NT2/D1 (cell line): ENCODE results near the gene DUSP7.

Source experiments
- DNase-seq: peaks from one replicate; pipeline ENCODE4 v3.0.0-alpha.2; 2011; ENCODE audit warnings: low read depth, low spot score
- H3K27me3 ChIP-seq: 2 replicates; pipeline ENCODE4 v1.6.0; 2011; ENCODE audit warnings: mild to moderate bottlenecking; ENCODE audit not compliant: insufficient read length, insufficient read depth
- H3K36me3 ChIP-seq: 2 replicates; pipeline ENCODE4 v1.6.1; 2011; ENCODE audit warnings: mild to moderate bottlenecking, low read length, mixed read lengths; ENCODE audit not compliant: insufficient read depth, insufficient read length
- H3K4me1 ChIP-seq: 2 replicates; pipeline ENCODE4 v1.5.1; 2011; ENCODE audit not compliant: insufficient read depth, insufficient read length
- H3K4me3 ChIP-seq: 2 replicates; pipeline ENCODE4 v1.5.1; 2011; ENCODE audit warnings: low read depth; ENCODE audit not compliant: insufficient read length
- H3K9ac ChIP-seq: 2 replicates; pipeline ENCODE4 v1.6.0; 2011; ENCODE audit warnings: low read depth; ENCODE audit not compliant: insufficient read length
- H3K9me3 ChIP-seq: 2 replicates; pipeline ENCODE4 v1.5.1; 2011; ENCODE audit warnings: mild to moderate bottlenecking, low read length; ENCODE audit not compliant: insufficient read depth
- SUZ12 ChIP-seq: IDR thresholded peaks from 2 replicates; pipeline ENCODE4 v1.6.1; 2011; ENCODE audit not compliant: insufficient read length, insufficient read depth; ENCODE audit errors: extremely low read depth
- YY1 ChIP-seq: IDR thresholded peaks from 2 replicates; pipeline ENCODE4 v1.6.1; 2011; ENCODE audit not compliant: insufficient read length, insufficient read depth
- ZNF274 ChIP-seq: IDR thresholded peaks from 2 replicates; pipeline ENCODE4 v1.6.1; 2011; ENCODE audit warnings: mild to moderate bottlenecking, low read depth, low read length

DUSP7 gene

GRCh38 chr3:52023101-52023770, 33.1 kb downstream of the DUSP7 start:
- TF ChIP-seq YY1 (no peak), ZNF274 (no peak), SUZ12 (no peak)
- Histone ChIP-seq H3K9me3 (no peaks in the 10 kb centered on the region), H3K4me3 (no peak overlapping the region), H3K27me3 (no peaks in the 10 kb centered on the region), H3K4me1 (peaks cover 27% of the 10 kb centered on the region), H3K9ac (peak overlapping the region; percentile 15), H3K36me3 (no peaks in the 10 kb centered on the region)
- DNase-seq, result no peak

- Histone ChIP-seq H3K9ac (no peak overlapping the region), H3K27me3 (no peaks in the 10 kb centered on the region), H3K4me1 (peaks cover 27% of the 10 kb centered on the region), H3K36me3 (no peaks in the 10 kb centered on the region), H3K4me3 (no peak overlapping the region), H3K9me3 (no peaks in the 10 kb centered on the region)
- no peak for DNase-seq
- TF ChIP-seq ZNF274 (no peak), YY1 (no peak), SUZ12 (no peak)
These were observed 33.9 kb downstream of the DUSP7 start for GRCh38 chr3:52022323-52023100.

DNA sequence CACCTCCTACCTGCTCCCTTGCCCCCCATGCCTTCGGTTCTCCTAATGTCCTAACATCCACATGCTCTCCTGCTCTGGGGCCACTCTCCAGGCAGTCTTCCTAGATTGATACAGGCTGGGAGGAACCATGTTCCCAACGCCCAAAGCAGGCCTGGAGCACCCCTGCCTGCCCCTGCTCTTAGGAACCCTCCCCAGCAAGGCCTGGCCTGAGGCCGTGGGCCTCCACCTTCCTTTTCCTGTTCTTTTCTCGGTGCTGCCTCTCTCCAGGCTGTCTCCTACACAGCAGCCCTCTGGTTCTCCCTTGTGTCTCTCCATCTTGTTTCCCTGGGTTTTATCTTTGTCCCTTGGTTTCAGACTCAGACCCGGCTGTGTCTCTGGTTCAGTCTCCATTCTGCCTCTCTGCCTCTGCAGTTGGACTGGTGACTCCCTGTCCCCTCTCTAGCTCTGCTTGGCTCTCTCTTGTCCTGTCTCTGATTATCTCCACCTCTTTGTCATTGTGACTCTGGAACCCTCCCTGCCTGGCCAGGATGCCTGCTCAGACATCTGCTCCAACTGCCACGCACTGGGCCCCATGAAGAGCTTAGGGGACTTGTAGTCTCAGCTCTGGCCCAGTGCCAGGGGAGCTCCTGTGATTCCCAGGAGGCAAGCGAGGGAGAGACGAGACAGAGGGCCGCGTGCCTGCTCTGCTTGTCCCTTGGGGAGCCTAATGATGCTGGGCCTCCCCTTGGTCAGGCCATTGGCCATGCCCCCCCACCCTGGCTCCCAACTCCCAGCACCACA, 34.7 kb downstream of the DUSP7 start:
- no peaks in the 10 kb centered on the region for H3K36me3 ChIP-seq
- peaks cover 27% of the 10 kb centered on the region for H3K4me1 ChIP-seq
- no peaks in the 10 kb centered on the region for H3K9me3 ChIP-seq
- no peak for DNase-seq
- H3K27me3 ChIP-seq, result no peaks in the 10 kb centered on the region
- TF ChIP-seq ZNF274 (no peak), SUZ12 (no peak), YY1 (no peak)
- H3K9ac ChIP-seq, result no peak overlapping the region
- no peak overlapping the region for H3K4me3 ChIP-seq

- peaks cover 27% of the 10 kb centered on the region for H3K4me1 ChIP-seq
These were observed 35.6 kb downstream of the DUSP7 start for GRCh38 chr3:52020796-52021195.

DNA sequence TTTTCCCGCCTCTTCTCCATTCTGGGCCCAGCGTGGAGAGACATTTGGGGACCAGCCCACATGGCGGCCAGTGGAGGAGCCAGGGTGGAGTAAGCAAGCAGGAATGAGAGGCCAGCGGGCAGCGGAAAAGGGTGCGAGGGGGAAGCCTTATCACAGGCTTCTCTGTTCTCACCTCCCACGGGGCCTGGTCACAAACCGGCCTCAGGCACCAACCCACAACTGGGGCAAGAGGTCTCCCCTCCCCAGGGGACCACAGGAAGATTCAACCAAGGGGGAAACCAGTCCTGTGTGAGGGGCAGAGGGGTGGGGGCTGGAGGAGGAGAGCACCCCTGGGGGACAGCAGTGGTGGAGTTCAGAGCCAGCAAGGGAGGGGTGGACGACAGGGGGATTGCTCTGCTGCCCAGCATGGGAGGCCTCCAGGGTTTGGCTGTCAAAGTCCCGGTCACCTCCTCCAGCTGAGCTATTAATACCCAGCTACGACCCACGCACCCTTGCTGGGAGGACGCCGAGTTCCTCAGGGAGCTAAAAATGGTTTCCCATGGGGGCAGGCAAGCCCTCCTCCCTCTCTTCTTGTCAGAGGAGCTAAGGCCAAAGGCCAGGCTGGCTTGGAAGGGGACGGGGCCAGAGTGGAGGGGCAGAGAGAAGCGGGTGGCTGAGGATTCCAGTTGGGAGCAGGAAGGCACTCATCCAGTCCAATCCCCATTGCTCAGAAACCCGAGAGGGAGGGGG, 36.9 kb downstream of the DUSP7 start:
- no peak overlapping the region for H3K9ac ChIP-seq

More at GRCh38 chr3:52020796-52021195, 35.6 kb downstream of the DUSP7 start:
- no peaks in the 10 kb centered on the region for H3K36me3 ChIP-seq
- no peak for DNase-seq
- no peak overlapping the region for H3K4me3 ChIP-seq
- H3K9me3 ChIP-seq, result no peaks in the 10 kb centered on the region
- no peaks in the 10 kb centered on the region for H3K27me3 ChIP-seq
- H3K9ac ChIP-seq, result no peak overlapping the region
- TF ChIP-seq ZNF274, result no peak
- TF ChIP-seq YY1, result no peak
- no peak for TF ChIP-seq SUZ12

GRCh38 chr3:52018319-52019000, 37.9 kb downstream of the DUSP7 start:
- H3K9me3 ChIP-seq, result no peaks in the 10 kb centered on the region
- no peak overlapping the region for H3K4me3 ChIP-seq
- H3K27me3 ChIP-seq, result no peaks in the 10 kb centered on the region
- DNase-seq, result no peak
- no peak overlapping the region for H3K9ac ChIP-seq
- TF ChIP-seq SUZ12 (no peak), YY1 (no peak), ZNF274 (no peak)
- H3K4me1 ChIP-seq, result peaks cover 30% of the 10 kb centered on the region
- H3K36me3 ChIP-seq, result no peaks in the 10 kb centered on the region

More for the DNA sequence above, 36.9 kb downstream of the DUSP7 start:
- TF ChIP-seq YY1, result no peak
- TF ChIP-seq SUZ12, result no peak
- no peaks in the 10 kb centered on the region for H3K9me3 ChIP-seq
- DNase-seq, result no peak
- H3K4me1 ChIP-seq, result peaks cover 28% of the 10 kb centered on the region
- no peaks in the 10 kb centered on the region for H3K27me3 ChIP-seq
- no peak overlapping the region for H3K4me3 ChIP-seq
- H3K36me3 ChIP-seq, result no peaks in the 10 kb centered on the region
